ENCODE measurements around the gene RNF220. TPM values are rescaled to one million over a fixed set of nuclear protein-coding genes. Genes with fewer than 3 reads are reported as not detected.

The RNF220 gene
- polyA plus RNA-seq, 2 donors, result 32.7 to 47.8 TPM

- no peaks in the 10 kb centered on the region for H3K9me3 ChIP-seq (ENCODE audit: control insufficient read depth in 2 of 2, insufficient read depth in 1 of 2, low read depth in 1 of 2, low read length in 1 of 2)
- H3K36me3 ChIP-seq (ENCODE audit: control insufficient read depth in 2 of 2, insufficient read depth in 2 of 2, low read length in 1 of 2), result no peaks in the 10 kb centered on the region
- WGBS, 2 donors, result 52 to 55% methylated on average over 13 of the region's 13 CpGs
- no peak overlapping the region for H3K4me3 ChIP-seq (ENCODE audit: low read depth in 1 of 2, low read length in 2 of 2)
- no peaks in the 10 kb centered on the region for H3K4me1 ChIP-seq (ENCODE audit: control insufficient read depth in 2 of 2, insufficient read depth in 2 of 2, low read length in 1 of 2)
- no peak overlapping the region for H3K27ac ChIP-seq (ENCODE audit: low read depth in 2 of 2, low read length in 1 of 2)
- H3K27me3 ChIP-seq (ENCODE audit: control insufficient read depth in 1 of 2, insufficient read depth in 2 of 2, low read length in 2 of 2), result no peaks in the 10 kb centered on the region
Observed at GRCh38 chr1:44485229-44485933, 80.3 kb downstream of the RNF220 start.

- no peak overlapping the region for H3K27ac ChIP-seq (ENCODE audit: low read depth in 2 of 2, low read length in 1 of 2)
- H3K9me3 ChIP-seq (ENCODE audit: control insufficient read depth in 2 of 2, insufficient read depth in 1 of 2, low read depth in 1 of 2, low read length in 1 of 2), result no peaks in the 10 kb centered on the region
- H3K27me3 ChIP-seq (ENCODE audit: control insufficient read depth in 1 of 2, insufficient read depth in 2 of 2, low read length in 2 of 2), result no peaks in the 10 kb centered on the region
- H3K4me3 ChIP-seq (ENCODE audit: low read depth in 1 of 2, low read length in 2 of 2), result no peak overlapping the region
- 63 to 72% methylated on average over 5 of the region's 5 CpGs for WGBS, 2 donors
- H3K4me1 ChIP-seq (ENCODE audit: control insufficient read depth in 2 of 2, insufficient read depth in 2 of 2, low read length in 1 of 2), result no peaks in the 10 kb centered on the region
- H3K36me3 ChIP-seq (ENCODE audit: control insufficient read depth in 2 of 2, insufficient read depth in 2 of 2, low read length in 1 of 2), result no peaks in the 10 kb centered on the region
Observed at GRCh38 chr1:44485934-44486460, 80.9 kb downstream of the RNF220 start.

- no peak overlapping the region for H3K27ac ChIP-seq (ENCODE audit: low read depth in 2 of 2, low read length in 1 of 2)
- 79 to 80% methylated on average over 5 of the region's 5 CpGs for WGBS, 2 donors
- no peaks in the 10 kb centered on the region for H3K36me3 ChIP-seq (ENCODE audit: control insufficient read depth in 2 of 2, insufficient read depth in 2 of 2, low read length in 1 of 2)
- H3K27me3 ChIP-seq (ENCODE audit: control insufficient read depth in 1 of 2, insufficient read depth in 2 of 2, low read length in 2 of 2), result no peaks in the 10 kb centered on the region
- H3K4me1 ChIP-seq (ENCODE audit: control insufficient read depth in 2 of 2, insufficient read depth in 2 of 2, low read length in 1 of 2), result no peaks in the 10 kb centered on the region
- H3K4me3 ChIP-seq (ENCODE audit: low read depth in 1 of 2, low read length in 2 of 2), result no peak overlapping the region
- H3K9me3 ChIP-seq (ENCODE audit: control insufficient read depth in 2 of 2, insufficient read depth in 1 of 2, low read depth in 1 of 2, low read length in 1 of 2), result no peaks in the 10 kb centered on the region
Observed at GRCh38 chr1:44489481-44489880, 84.4 kb downstream of the RNF220 start.

- Histone ChIP-seq H3K4me1 (ENCODE audit: control insufficient read depth in 2 of 2, insufficient read depth in 2 of 2, low read length in 1 of 2) (peaks cover 0 to 2% of the 10 kb centered on the region in 2 donors), H3K36me3 (ENCODE audit: control insufficient read depth in 2 of 2, insufficient read depth in 2 of 2, low read length in 1 of 2) (no peaks in the 10 kb centered on the region), H3K4me3 (ENCODE audit: low read depth in 1 of 2, low read length in 2 of 2) (no peak overlapping the region), H3K9me3 (ENCODE audit: control insufficient read depth in 2 of 2, insufficient read depth in 1 of 2, low read depth in 1 of 2, low read length in 1 of 2) (no peaks in the 10 kb centered on the region), H3K27ac (ENCODE audit: low read depth in 2 of 2, low read length in 1 of 2) (no peak overlapping the region), H3K27me3 (ENCODE audit: control insufficient read depth in 1 of 2, insufficient read depth in 2 of 2, low read length in 2 of 2) (no peaks in the 10 kb centered on the region)
- whole genome bisulfite sequencing, 2 donors, result 89 to 91% methylated on average over 6 of the region's 6 CpGs
Observed at GRCh38 chr1:44496541-44497171, 91.6 kb downstream of the RNF220 start.

- WGBS, 2 donors, result 78 to 82% methylated on average over 12 of the region's 12 CpGs
- no peaks in the 10 kb centered on the region for H3K27me3 ChIP-seq (ENCODE audit: control insufficient read depth in 1 of 2, insufficient read depth in 2 of 2, low read length in 2 of 2)
- no peak overlapping the region for H3K4me3 ChIP-seq (ENCODE audit: low read depth in 1 of 2, low read length in 2 of 2)
- peaks cover 0 to 2% of the 10 kb centered on the region in 2 donors for H3K4me1 ChIP-seq (ENCODE audit: control insufficient read depth in 2 of 2, insufficient read depth in 2 of 2, low read length in 1 of 2)
- H3K9me3 ChIP-seq (ENCODE audit: control insufficient read depth in 2 of 2, insufficient read depth in 1 of 2, low read depth in 1 of 2, low read length in 1 of 2), result no peaks in the 10 kb centered on the region
- H3K27ac ChIP-seq (ENCODE audit: low read depth in 2 of 2, low read length in 1 of 2), result no peak overlapping the region
- no peaks in the 10 kb centered on the region for H3K36me3 ChIP-seq (ENCODE audit: control insufficient read depth in 2 of 2, insufficient read depth in 2 of 2, low read length in 1 of 2)
Observed at GRCh38 chr1:44497422-44498170, 92.5 kb downstream of the RNF220 start.

GRCh38 chr1:44499306-44499705 lies 94.3 kb downstream of the RNF220 start:
- WGBS, 2 donors, result 88 to 94% methylated on average over 3 of the region's 3 CpGs
- no peaks in the 10 kb centered on the region for H3K27me3 ChIP-seq (ENCODE audit: control insufficient read depth in 1 of 2, insufficient read depth in 2 of 2, low read length in 2 of 2)
- no peaks in the 10 kb centered on the region for H3K9me3 ChIP-seq (ENCODE audit: control insufficient read depth in 2 of 2, insufficient read depth in 1 of 2, low read depth in 1 of 2, low read length in 1 of 2)
- H3K4me3 ChIP-seq (ENCODE audit: low read depth in 1 of 2, low read length in 2 of 2), result no peak overlapping the region
- no peak overlapping the region for H3K27ac ChIP-seq (ENCODE audit: low read depth in 2 of 2, low read length in 1 of 2)
- no peaks in the 10 kb centered on the region for H3K36me3 ChIP-seq (ENCODE audit: control insufficient read depth in 2 of 2, insufficient read depth in 2 of 2, low read length in 1 of 2)
- H3K4me1 ChIP-seq (ENCODE audit: control insufficient read depth in 2 of 2, insufficient read depth in 2 of 2, low read length in 1 of 2), result peaks cover 0 to 2% of the 10 kb centered on the region in 2 donors

GRCh38 chr1:44500181-44501046 lies 95.4 kb downstream of the RNF220 start:
- Histone ChIP-seq H3K4me3 (ENCODE audit: low read depth in 1 of 2, low read length in 2 of 2) (no peak overlapping the region), H3K4me1 (ENCODE audit: control insufficient read depth in 2 of 2, insufficient read depth in 2 of 2, low read length in 1 of 2) (peaks cover 0 to 2% of the 10 kb centered on the region in 2 donors), H3K9me3 (ENCODE audit: control insufficient read depth in 2 of 2, insufficient read depth in 1 of 2, low read depth in 1 of 2, low read length in 1 of 2) (no peaks in the 10 kb centered on the region), H3K36me3 (ENCODE audit: control insufficient read depth in 2 of 2, insufficient read depth in 2 of 2, low read length in 1 of 2) (no peaks in the 10 kb centered on the region), H3K27me3 (ENCODE audit: control insufficient read depth in 1 of 2, insufficient read depth in 2 of 2, low read length in 2 of 2) (no peaks in the 10 kb centered on the region), H3K27ac (ENCODE audit: low read depth in 2 of 2, low read length in 1 of 2) (no peak overlapping the region)
- WGBS, 2 donors, result 52 to 67% methylated on average over 17 of the region's 17 CpGs

GRCh38 chr1:44501047-44501890 lies 96.2 kb downstream of the RNF220 start:
- Histone ChIP-seq H3K4me3 (ENCODE audit: low read depth in 1 of 2, low read length in 2 of 2) (no peak overlapping the region), H3K27me3 (ENCODE audit: control insufficient read depth in 1 of 2, insufficient read depth in 2 of 2, low read length in 2 of 2) (no peaks in the 10 kb centered on the region), H3K9me3 (ENCODE audit: control insufficient read depth in 2 of 2, insufficient read depth in 1 of 2, low read depth in 1 of 2, low read length in 1 of 2) (no peaks in the 10 kb centered on the region), H3K4me1 (ENCODE audit: control insufficient read depth in 2 of 2, insufficient read depth in 2 of 2, low read length in 1 of 2) (peaks cover 0 to 2% of the 10 kb centered on the region in 2 donors), H3K27ac (ENCODE audit: low read depth in 2 of 2, low read length in 1 of 2) (no peak overlapping the region), H3K36me3 (ENCODE audit: control insufficient read depth in 2 of 2, insufficient read depth in 2 of 2, low read length in 1 of 2) (no peaks in the 10 kb centered on the region)
- 30 to 36% methylated on average over 13 of the region's 13 CpGs for WGBS, 2 donors

All from esophagus (tissue), 2 donors.